T-helper 2 cell treated with Interferon-gamma antibody and Interleukin-4, amounts not matched to agents 100 ng/mL and 5 ng/mL, for 36 hours (primary cell): Measurements from ENCODE around the gene CHPT1. TPM values are rescaled to one million over a fixed set of nuclear protein-coding genes. Genes with fewer than 3 reads are reported as not detected.

Source experiments
- intact Hi-C: fragments of 100-400 bp; cut with micrococcal nuclease; formaldehyde crosslinking; loops from one replicate; pipeline ENCODE4 v1.15.1; 2023
- total RNA-seq: library from RNA; stranded (reverse); gene quantifications from 2 replicates; pipeline ENCODE4 v1.2.3, GENCODE V29; 2022

CHPT1 gene
- total RNA-seq, 1 donor from 2014 or later = 12.6 TPM

DNA sequence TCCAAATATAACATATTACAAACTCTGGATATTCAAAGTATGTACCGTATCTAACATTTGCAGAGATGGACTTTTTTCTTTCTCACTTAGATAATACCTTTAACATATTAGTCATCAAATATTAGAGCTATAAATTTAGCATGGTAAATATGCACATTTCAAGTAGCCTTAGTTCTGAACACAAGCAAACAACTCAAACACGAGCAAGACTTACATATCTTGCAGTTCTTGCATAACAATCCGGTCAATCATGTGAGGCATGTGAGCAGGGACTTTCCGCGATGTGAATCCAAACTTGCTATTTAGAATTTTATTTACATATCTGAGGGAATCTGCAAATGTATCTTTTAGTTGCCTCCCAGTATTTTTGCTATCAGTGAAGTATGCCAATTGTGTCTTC, 63.9 kb downstream of the CHPT1 start:
- intact Hi-C loops = no loop called here

GRCh38 chr12:101761781-101762180, 64.3 kb downstream of the CHPT1 start:
- intact Hi-C loops = no loop called here

- intact Hi-C loops = no loop called here
These were observed 65.9 kb downstream of the CHPT1 start for GRCh38 chr12:101763246-101763931.

GRCh38 chr12:101764051-101764792, 66.8 kb downstream of the CHPT1 start:
- intact Hi-C loops = no loop called here

GRCh38 chr12:101767537-101767936, 70.1 kb downstream of the CHPT1 start:
- intact Hi-C loops = no loop called here

GRCh38 chr12:101768781-101769180, 71.3 kb downstream of the CHPT1 start:
- intact Hi-C loops = no loop called here

DNA sequence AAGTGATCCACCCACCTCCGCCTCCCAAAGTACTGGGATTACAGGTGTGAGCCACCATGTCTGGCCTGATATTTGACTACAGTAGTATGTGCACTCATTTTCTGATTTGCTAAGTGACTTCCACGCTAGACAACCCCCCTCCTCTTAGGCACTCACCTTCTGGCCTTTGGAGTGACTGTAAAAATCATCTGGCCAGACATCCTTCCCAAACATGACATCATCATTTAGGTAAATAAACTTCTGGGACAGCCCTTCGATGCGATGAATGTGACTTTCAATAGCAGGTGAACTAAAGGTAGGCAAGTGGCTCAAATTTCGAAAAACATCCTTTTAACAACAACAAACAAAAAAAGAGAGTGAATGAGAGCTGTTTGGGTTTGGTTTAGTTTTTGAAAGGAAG, 72.4 kb downstream of the CHPT1 start:
- intact Hi-C loops = loop anchor here (5.0 to 10.0 kb wide), 2 partner anchors 355 to 363 kb away; partner anchors contain the start of genes ARL1, NUP37 and PARPBP

GRCh38 chr12:101772012-101772775, 74.8 kb downstream of the CHPT1 start:
- intact Hi-C loops = loop anchor here (5.0 to 10.0 kb wide), 2 partner anchors 353 to 365 kb away; partner anchors contain the start of genes ARL1, NUP37 and PARPBP

- intact Hi-C loops = loop anchor here (1.0 to 10.0 kb wide), 5 partner anchors 58 to 366 kb away; partner anchors contain the start of genes ARL1, NUP37 and PARPBP
These were observed 76.3 kb downstream of the CHPT1 start for GRCh38 chr12:101773650-101774162.

DNA sequence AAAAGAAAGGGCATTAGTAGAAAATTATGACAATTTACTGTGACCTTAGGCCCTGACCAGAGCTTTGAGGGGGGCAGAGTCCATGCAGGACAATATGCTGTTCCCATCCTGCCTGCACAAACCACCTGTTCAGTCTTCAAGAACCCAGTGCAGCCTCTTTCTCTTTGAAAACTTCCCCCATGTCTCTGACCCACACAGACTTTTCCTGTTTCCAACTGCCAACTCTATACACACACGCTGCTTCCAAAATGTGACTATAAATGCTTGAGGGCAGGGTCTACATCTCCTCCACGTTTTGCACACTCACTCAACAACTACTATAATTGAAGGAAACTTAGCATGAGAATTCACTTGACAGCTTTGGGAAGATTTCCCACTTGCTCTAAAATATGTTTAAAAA, 78.4 kb downstream of the CHPT1 start:
- intact Hi-C loops = loop anchor here (10.0 kb wide), 1 partner anchor 349 kb away; the partner anchor contains the start of genes NUP37 and PARPBP

DNA sequence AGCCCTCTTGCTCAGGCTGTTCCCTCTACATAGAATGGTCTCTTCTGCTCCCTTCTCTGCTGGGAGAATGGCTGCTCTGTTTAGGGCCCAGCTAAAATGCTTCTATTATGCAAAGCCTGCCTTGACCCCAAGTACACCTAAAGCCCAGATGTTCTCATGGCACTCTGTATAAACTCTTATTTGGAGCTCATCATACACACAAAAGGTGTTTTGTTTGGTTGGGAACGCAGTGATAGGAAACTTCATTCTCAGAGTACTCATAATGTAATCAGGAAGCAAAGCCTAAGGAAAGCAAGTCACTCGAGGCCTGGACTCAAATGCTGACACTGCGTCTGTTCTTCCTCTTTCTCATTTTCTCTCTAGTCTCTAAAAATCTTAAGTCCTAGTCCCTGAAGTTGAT, 80.0 kb downstream of the CHPT1 start:
- intact Hi-C loops = loop anchor here (10.0 kb wide), 1 partner anchor 347 kb away; the partner anchor contains the start of genes NUP37 and PARPBP

- intact Hi-C loops = loop anchor here (10.0 kb wide), 1 partner anchor 347 kb away; the partner anchor contains the start of genes NUP37 and PARPBP
These were observed 80.5 kb downstream of the CHPT1 start for GRCh38 chr12:101777978-101778377.

Other genes starting within 250 kb of the CHPT1 start
- not detected in 2 replicates for gene SPIC, start 222.3 kb upstream of the CHPT1 start, total RNA-seq
- not detected in 2 replicates for gene MYBPC1, start 102.7 kb upstream of the CHPT1 start, total RNA-seq
- 0.93 and 1.2 TPM in 2 replicates for gene SYCP3, start 41.8 kb downstream of the CHPT1 start, total RNA-seq
- gene GNPTAB, start 133.3 kb downstream of the CHPT1 start, total RNA-seq = 62.3 and 64.5 TPM in 2 replicates
- 2.4 and 3.0 TPM in 2 replicates for gene DRAM1, start 179.9 kb downstream of the CHPT1 start, total RNA-seq